H9 (cell line): Measurements from ENCODE around the gene PLXNB3. TPM values are rescaled to one million over a fixed set of nuclear protein-coding genes. Genes with fewer than 3 reads are reported as not detected.
A peak's percentile ranks its signal among the peaks of the same experiment; 100 is the strongest.

ENCODE experiments used
- DNase-seq: peaks from one replicate; pipeline ENCODE4 v3.0.0-alpha.2; 2017
- H2AFZ ChIP-seq: one replicate; pipeline ENCODE4 v1.6.1; 2013; ENCODE audit warnings: mild to moderate bottlenecking, low read length, control low read depth, moderate library complexity
- H2AK5ac ChIP-seq: 2 replicates; pipeline ENCODE4 v1.6.1; 2013; ENCODE audit warnings: low read length, control low read depth, mixed read lengths; ENCODE audit not compliant: insufficient read length
- H2BK120ac ChIP-seq: one replicate; pipeline ENCODE4 v1.6.1; 2013; ENCODE audit warnings: low read depth, mild to moderate bottlenecking, low read length, control low read depth, inconsistent platforms; ENCODE audit not compliant: poor library complexity, severe bottlenecking
- H2BK12ac ChIP-seq: 2 replicates; pipeline ENCODE4 v1.6.1; 2013; ENCODE audit warnings: low read length, control low read depth, mixed read lengths, low read depth; ENCODE audit not compliant: insufficient read length
- H2BK15ac ChIP-seq: 2 replicates; pipeline ENCODE4 v1.6.1; 2013; ENCODE audit warnings: low read depth, low read length, control low read depth
- H2BK20ac ChIP-seq: one replicate; pipeline ENCODE4 v1.6.1; 2013; ENCODE audit warnings: low read depth, mild to moderate bottlenecking, low read length, control low read depth, inconsistent platforms; ENCODE audit not compliant: poor library complexity, severe bottlenecking
- H2BK5ac ChIP-seq: 2 replicates; pipeline ENCODE4 v1.6.1; 2013; ENCODE audit warnings: low read length, control low read depth, mixed read lengths; ENCODE audit not compliant: insufficient read length
- H3K14ac ChIP-seq: 2 replicates; pipeline ENCODE4 v1.6.1; 2013; ENCODE audit warnings: low read length, control low read depth; ENCODE audit not compliant: insufficient read depth
- H3K18ac ChIP-seq: 2 replicates; pipeline ENCODE4 v1.6.1; 2013; ENCODE audit warnings: low read depth, mild to moderate bottlenecking, mixed read lengths, low read length, control low read depth; ENCODE audit not compliant: insufficient read length
- H3K23ac ChIP-seq: 2 replicates; pipeline ENCODE4 v1.6.1; 2013; ENCODE audit warnings: low read length, control low read depth, mixed read lengths, low read depth; ENCODE audit not compliant: insufficient read length
- H3K23me2 ChIP-seq: 2 replicates; pipeline ENCODE4 v1.6.1; 2013; ENCODE audit warnings: low read depth, mild to moderate bottlenecking, mixed read lengths, low read length, control low read depth; ENCODE audit not compliant: insufficient read length, poor library complexity, severe bottlenecking
- H3K27ac ChIP-seq: 2 replicates; pipeline ENCODE4 v1.5.1; 2013; ENCODE audit warnings: low read length, control low read depth, mixed read lengths, low read depth; ENCODE audit not compliant: insufficient read length
- H3K27me3 ChIP-seq: 2 replicates; pipeline ENCODE4 v1.6.1; 2013; ENCODE audit warnings: low read length, control low read depth, inconsistent platforms; ENCODE audit not compliant: insufficient read depth
- H3K4ac ChIP-seq: 2 replicates; pipeline ENCODE4 v1.6.1; 2013; ENCODE audit warnings: low read depth, mild to moderate bottlenecking, control low read depth, inconsistent platforms, low read length, moderate library complexity
- H3K4me1 ChIP-seq: 2 replicates; pipeline ENCODE4 v1.6.1; 2013; ENCODE audit warnings: low read length, control low read depth, inconsistent platforms; ENCODE audit not compliant: insufficient read depth
- H3K4me2 ChIP-seq: 2 replicates; pipeline ENCODE4 v1.6.1; 2013; ENCODE audit warnings: low read length, control low read depth, mixed read lengths; ENCODE audit not compliant: insufficient read length, insufficient read depth
- H3K56ac ChIP-seq: 2 replicates; pipeline ENCODE4 v1.6.1; 2013; ENCODE audit warnings: low read depth, mild to moderate bottlenecking, mixed read lengths, low read length, control low read depth; ENCODE audit not compliant: insufficient read length
- H3K79me1 ChIP-seq: 2 replicates; pipeline ENCODE4 v1.6.1; 2013; ENCODE audit warnings: low read depth, mild to moderate bottlenecking, moderate library complexity, low read length, control low read depth, inconsistent platforms; ENCODE audit not compliant: insufficient read depth, poor library complexity, severe bottlenecking
- H3K79me2 ChIP-seq: 2 replicates; pipeline ENCODE4 v1.6.1; 2013; ENCODE audit warnings: low read length, control low read depth, inconsistent platforms; ENCODE audit not compliant: insufficient read depth
- H3K9ac ChIP-seq: 2 replicates; pipeline ENCODE4 v1.6.1; 2013; ENCODE audit warnings: low read length, control low read depth, mixed read lengths; ENCODE audit not compliant: insufficient read length; ENCODE audit errors: extremely low read depth
- H3K9me3 ChIP-seq: one replicate; pipeline ENCODE4 v1.6.1; 2013; ENCODE audit warnings: low read depth, low read length, inconsistent platforms; ENCODE audit not compliant: control insufficient read depth
- H3T11ph ChIP-seq: one replicate; pipeline ENCODE4 v1.6.1; 2013; ENCODE audit warnings: mild to moderate bottlenecking, low read length, control low read depth, inconsistent platforms
- H4K20me1 ChIP-seq: one replicate; pipeline ENCODE4 v1.6.1; 2013; ENCODE audit not compliant: control insufficient read depth, insufficient read length, insufficient read depth
- H4K5ac ChIP-seq: 2 replicates; pipeline ENCODE4 v1.6.1; 2013; ENCODE audit warnings: low read depth, mild to moderate bottlenecking, mixed read lengths, low read length, control low read depth; ENCODE audit not compliant: insufficient read length
- H4K8ac ChIP-seq: replicated peaks from 2 replicates; pipeline ENCODE4 v1.6.1; 2013; ENCODE audit warnings: low read length, control low read depth, mixed read lengths, low read depth; ENCODE audit not compliant: insufficient read length
- H4K91ac ChIP-seq: 2 replicates; pipeline ENCODE4 v1.6.1; 2013; ENCODE audit warnings: low read depth, mild to moderate bottlenecking, moderate library complexity, mixed read lengths, low read length, control low read depth; ENCODE audit not compliant: insufficient read length
- H3K27ac Mint-ChIP-seq, 3 experiments: 2 replicates in 2 of 3; 3 replicates in 1 of 3; pipeline ENCODE4 v1.8.0; 2020 to 2021; ENCODE audit warnings: mixed read lengths in 3 of 3, mild to moderate bottlenecking in 1 of 3, moderate library complexity in 1 of 3
- H3K27me3 Mint-ChIP-seq: 2 replicates; pipeline ENCODE4 v1.8.0; 2021; ENCODE audit warnings: low read depth, mild to moderate bottlenecking, moderate library complexity, mixed read lengths
- H3K36me3 Mint-ChIP-seq, 3 experiments: 2 replicates in 2 of 3; 3 replicates in 1 of 3; pipeline ENCODE4 v1.8.0; 2020 to 2021; ENCODE audit warnings: low read depth in 3 of 3, mixed read lengths in 3 of 3; ENCODE audit not compliant: insufficient read depth in 1 of 3
- H3K4me1 Mint-ChIP-seq, 2 experiments: 2 replicates each; pipeline ENCODE4 v1.8.0; 2020; ENCODE audit warnings: mixed read lengths in 2 of 2
- H3K4me3 Mint-ChIP-seq, 2 experiments: 2 replicates in 1 of 2; 3 replicates in 1 of 2; pipeline ENCODE4 v1.8.0; 2020 to 2021; ENCODE audit warnings: mild to moderate bottlenecking in 2 of 2, mixed read lengths in 2 of 2, moderate library complexity in 1 of 2
- H3K9me3 Mint-ChIP-seq, 2 experiments: 2 replicates in 1 of 2; 3 replicates in 1 of 2; pipeline ENCODE4 v1.8.0; 2020; ENCODE audit warnings: mild to moderate bottlenecking in 2 of 2, mixed read lengths in 2 of 2, moderate library complexity in 1 of 2
- WGBS: extraction: QIAGEN DNeasy Blood & Tissue Kit; methylation state at CpG from one replicate; pipeline ENCODE4 v1.1.7; 2013; ENCODE audit warnings: missing lambda C conversion rate, low lambda C conversion rate, mixed read lengths; ENCODE audit not compliant: insufficient read length; ENCODE audit errors: extremely low coverage; 5-methylcytosine and 5-hydroxymethylcytosine counted together
- total RNA-seq: library from RNA; stranded (reverse); gene quantifications from 2 replicates; pipeline ENCODE4 v1.2.1, GENCODE V29; 2021
- TF ChIP-seq, protein P1 (sequence below): fragments of 200-600 bp; sonication (generic); conservative IDR thresholded peaks from 3 replicates; pipeline ENCODE4 v1.8.0; 2021; ENCODE audit warnings: antibody characterized with exemption, mild to moderate bottlenecking

PLXNB3 gene
- total RNA-seq, 1 experiment from 2014 or later: 1.9 TPM

DNA sequence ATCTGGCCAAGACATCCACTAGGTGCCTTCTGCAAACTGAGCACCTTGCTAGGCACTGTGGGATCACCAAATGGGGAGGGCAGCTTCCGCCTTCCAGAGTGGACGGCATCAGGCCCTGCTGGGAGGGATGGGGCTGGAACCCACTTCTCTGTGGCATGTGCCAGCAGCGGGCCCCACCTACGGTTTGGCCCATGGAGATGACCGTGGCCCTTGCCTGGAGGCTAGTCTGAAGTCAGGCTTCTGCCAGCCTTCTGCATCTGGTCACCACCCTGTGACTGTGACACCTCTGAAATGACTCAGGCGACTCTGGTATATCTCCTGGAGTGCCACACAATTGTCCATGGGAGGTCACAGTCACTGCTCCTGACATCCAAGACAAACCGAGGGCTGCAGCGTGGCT lies 37.6 kb downstream of the PLXNB3 start:
- no peak for DNase-seq
- H3K4me1 Mint-ChIP-seq: no peaks in the 10 kb centered on the region
- Histone ChIP-seq H3K9me3 (peaks cover 10% of the 10 kb centered on the region), H2BK20ac (no peak overlapping the region), H3K79me2 (no peaks in the 10 kb centered on the region), H3K9ac (no peak overlapping the region), H3K27me3 (no peaks in the 10 kb centered on the region), H2BK120ac (no peak overlapping the region), H2BK5ac (no peak overlapping the region), H4K8ac (no peak overlapping the region), H4K91ac (no peak overlapping the region), H3K18ac (no peak overlapping the region), H3K23me2 (no peaks in the 10 kb centered on the region), H3K14ac (no peak overlapping the region), H3K79me1 (no peaks in the 10 kb centered on the region), H2AFZ (no peak overlapping the region), H3K4ac (no peak overlapping the region), H3T11ph (no peak overlapping the region), H4K20me1 (no peaks in the 10 kb centered on the region), H3K27ac (no peak overlapping the region), H2AK5ac (no peak overlapping the region), H2BK15ac (no peak overlapping the region), H3K56ac (no peak overlapping the region), H3K4me2 (no peak overlapping the region), H4K5ac (no peak overlapping the region), H2BK12ac (no peak overlapping the region), H3K23ac (no peak overlapping the region), H3K4me1 (no peaks in the 10 kb centered on the region)
- H3K27ac Mint-ChIP-seq: peak overlapping the region in 2 of 3 experiments; percentile 27 to 34; a peak in 2 of 7 replicates
- WGBS: no CpG with 5 or more reads among the region's 8 CpGs
- H3K36me3 Mint-ChIP-seq: peaks cover 23 to 43% (median 23%) of the 10 kb centered on the region in 3 experiments
- peaks cover 5% of the 10 kb centered on the region for H3K27me3 Mint-ChIP-seq
- peaks cover 55 to 68% of the 10 kb centered on the region in 2 experiments for H3K9me3 Mint-ChIP-seq
- no peak overlapping the region; a peak in 1 of 5 replicates for H3K4me3 Mint-ChIP-seq
- TF ChIP-seq, protein P1, sequence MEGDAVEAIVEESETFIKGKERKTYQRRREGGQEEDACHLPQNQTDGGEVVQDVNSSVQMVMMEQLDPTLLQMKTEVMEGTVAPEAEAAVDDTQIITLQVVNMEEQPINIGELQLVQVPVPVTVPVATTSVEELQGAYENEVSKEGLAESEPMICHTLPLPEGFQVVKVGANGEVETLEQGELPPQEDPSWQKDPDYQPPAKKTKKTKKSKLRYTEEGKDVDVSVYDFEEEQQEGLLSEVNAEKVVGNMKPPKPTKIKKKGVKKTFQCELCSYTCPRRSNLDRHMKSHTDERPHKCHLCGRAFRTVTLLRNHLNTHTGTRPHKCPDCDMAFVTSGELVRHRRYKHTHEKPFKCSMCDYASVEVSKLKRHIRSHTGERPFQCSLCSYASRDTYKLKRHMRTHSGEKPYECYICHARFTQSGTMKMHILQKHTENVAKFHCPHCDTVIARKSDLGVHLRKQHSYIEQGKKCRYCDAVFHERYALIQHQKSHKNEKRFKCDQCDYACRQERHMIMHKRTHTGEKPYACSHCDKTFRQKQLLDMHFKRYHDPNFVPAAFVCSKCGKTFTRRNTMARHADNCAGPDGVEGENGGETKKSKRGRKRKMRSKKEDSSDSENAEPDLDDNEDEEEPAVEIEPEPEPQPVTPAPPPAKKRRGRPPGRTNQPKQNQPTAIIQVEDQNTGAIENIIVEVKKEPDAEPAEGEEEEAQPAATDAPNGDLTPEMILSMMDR: no peak
